NCI-H1417 treated with DMSO at 0.1 percent for 48 hours (cell line): ENCODE measurements around the gene PROX2.

Experiments
- DNase-seq: peaks from one replicate; lab custom pipeline; 2025; lab: John Stamatoyannopoulos, UW

PROX2 gene

DNA sequence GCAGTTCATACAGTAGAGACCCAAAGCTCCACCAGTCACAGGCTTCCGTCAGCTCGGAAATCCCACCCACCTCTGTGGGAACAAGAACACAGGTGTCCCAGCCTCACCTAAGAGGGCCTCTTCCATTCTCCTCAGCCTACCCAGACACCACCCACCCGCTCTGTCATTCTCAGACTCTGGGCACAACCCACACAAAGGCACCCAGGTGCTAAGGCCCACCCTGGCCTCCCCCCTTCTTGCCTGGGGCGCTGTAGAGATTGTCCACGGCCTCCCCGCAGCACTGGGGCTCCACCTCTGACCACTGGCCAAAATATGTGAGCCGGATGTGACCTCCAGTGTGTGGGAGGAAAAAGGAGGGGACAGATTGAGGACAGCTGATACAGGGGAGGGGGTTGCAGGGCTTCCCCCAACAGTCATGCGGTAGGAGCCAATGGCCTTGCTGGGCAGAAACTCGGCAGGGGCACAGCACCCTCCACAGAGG lies 33.0 kb upstream of the PROX2 start:
- no peak for DNase-seq

DNA sequence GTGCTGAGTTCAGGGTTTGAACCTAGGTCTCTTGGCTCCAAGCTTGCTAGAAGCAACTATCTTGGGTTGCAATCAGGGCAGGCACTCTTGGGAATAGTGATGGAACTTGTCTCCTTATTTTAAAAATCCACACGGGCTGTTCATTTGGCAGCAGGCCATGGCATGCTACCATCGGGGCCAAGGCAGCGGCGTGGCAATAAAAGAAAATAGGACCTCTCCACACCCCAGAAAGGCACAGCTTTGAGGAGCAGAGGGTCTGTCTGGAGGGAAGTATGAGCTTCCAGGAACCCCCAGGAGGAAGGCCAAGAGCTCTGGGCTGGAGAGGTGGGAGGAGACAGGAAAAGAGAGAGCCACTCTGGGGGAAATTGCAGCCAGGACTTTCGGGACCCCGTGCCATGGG lies 31.8 kb upstream of the PROX2 start:
- DNase-seq: no peak

DNA sequence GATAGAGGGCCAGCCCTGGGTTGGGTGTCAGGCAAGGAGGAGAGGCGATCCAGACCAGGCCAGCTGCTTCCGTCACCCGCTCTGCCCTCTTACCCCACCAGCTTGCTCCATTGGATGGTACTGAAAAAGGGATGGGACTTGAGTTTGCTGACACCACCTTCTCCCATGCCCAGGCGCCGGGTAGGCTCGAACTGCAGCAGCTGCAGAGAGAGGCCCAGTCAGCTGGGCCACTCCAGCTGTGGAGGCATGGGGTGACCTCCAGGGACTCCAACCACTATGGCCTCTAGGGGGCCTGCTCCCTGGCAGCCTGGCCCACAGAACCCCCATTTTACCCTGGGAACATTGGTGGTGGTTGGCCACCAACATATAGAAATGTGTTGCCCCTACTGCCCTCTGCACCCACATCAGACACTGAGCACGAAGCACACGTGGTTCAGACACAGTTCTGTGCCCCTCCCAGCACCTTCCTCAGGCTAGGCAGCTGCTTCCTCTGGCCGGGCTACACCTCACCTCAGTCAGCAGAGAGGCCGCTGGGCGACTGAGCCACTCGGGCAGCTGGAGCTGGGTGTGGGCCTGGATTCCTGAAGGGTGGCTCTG lies 31.1 kb upstream of the PROX2 start:
- no peak for DNase-seq

DNA sequence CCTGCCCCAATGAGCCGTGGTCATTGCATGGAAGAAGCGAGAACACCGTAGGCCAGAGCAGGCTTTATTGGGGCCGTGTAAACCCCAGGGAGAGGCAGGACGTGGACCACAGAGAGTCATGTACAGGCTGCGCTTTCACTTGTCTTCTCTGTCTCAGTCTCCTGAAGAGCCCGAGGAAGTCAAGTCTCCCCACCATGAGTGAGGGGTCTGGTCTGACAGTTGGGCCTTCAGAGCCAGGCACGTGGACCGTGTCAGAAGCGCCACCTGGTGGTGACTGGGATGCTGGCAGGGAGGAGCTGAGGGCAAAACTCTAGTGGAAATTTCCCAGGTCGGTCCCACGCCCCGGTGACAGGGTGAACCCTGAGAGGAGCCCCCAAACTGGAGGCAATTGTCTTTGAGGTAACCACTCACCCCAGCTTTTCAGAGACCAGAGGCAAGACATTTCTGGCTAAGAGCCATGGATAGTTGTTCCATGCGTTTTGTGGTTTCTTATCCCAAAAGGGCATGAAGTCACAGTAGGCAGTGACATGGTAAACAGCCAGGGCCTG lies 29.7 kb upstream of the PROX2 start:
- DNase-seq: no peak

DNA sequence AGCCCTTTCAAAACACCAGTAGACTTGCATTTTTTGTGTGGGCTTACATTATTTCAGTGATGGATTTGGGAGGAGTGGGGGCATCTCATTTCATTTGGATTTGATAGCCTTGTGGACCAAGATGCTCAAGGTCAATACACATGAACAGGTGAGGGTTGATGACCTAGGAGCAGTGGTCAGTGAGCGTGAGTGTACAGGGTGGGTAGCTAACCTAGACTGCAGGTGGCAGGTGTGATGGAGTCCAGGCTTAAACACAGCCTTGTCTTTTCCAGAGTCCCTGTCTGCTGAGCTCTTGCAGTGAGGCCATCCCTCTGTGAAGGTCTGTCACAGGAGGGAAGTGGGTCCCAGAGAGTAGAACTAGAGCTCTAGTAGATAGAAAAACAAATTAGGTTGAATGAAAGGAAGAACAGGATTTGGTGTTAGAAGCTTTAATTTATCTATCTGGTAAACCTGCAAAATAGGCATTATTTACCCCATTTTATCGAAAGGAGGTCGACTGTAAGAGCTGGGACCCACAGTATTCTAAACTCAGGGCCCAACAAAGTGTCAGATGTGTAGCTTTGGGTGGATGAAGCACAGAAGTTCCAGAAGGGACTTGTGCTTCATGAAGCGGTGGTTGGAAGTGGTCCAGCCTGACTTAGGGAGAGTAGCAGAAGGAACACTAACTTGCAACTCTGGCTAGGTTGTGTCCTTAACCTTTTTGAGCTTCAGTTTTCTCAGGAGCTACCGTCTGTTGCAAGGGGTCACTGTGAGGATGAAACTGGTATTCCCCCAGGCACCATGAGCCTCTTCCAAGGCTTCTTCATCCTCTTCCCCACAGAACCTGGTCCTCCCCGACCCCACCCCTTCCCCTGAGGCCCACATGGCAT lies 28.9 kb upstream of the PROX2 start:
- DNase-seq: no peak

DNA sequence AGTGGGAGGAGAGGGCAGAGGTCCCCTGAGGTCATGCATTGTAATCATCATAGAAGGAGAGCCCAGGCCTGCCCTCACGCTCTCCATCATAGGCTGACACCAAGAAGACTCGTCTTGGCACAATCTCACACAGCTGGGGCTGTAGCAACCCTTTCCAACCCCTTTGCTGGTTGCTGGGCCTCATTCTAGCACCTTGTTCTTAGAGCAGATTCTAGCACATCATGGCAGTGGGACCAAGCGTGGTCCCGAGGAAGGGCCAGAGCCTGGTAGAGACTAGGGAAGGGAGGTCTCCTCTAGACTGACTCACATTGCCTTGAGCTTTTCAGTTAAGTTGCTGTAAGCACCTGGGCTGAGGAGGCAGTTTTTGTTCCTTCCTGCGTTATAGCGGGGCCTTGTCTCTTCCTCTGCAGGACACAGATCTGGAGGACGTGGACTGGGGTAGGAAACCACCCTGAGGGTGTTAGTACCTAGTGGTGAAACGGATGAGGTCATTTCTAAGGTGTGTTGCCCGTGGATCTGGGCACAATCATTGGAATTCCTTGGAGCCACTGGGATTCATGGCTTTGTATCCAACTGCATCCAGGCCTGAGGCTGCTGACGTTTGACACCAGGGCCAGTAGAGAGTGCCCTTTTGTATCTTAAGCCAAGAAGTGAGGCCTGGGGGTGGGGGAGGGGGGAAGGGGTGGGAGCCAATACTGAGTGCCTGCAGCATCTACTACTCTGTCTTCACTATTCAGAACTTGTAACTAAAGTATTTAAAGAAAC lies 27.2 kb upstream of the PROX2 start:
- no peak for DNase-seq

DNA sequence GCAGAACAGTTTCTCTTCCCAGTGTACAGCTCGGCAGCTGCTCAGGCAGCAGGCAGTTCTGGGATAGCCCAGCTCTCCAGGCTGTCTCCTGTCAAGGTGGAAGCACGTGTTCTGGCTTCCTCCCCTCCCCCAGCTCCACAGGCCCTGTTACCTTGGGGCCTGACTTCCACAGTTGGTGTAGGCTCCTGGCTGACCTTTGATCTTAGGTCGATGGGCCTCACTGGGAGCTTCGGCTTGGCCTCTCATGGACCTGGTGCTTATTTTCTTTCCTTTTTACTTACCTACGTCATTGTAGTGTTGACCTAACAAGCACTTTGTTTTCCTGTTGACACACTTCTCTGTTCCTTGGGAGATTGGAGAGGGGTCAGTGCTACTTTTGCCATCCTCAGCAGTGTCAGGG lies 22.7 kb upstream of the PROX2 start:
- DNase-seq: no peak

DNA sequence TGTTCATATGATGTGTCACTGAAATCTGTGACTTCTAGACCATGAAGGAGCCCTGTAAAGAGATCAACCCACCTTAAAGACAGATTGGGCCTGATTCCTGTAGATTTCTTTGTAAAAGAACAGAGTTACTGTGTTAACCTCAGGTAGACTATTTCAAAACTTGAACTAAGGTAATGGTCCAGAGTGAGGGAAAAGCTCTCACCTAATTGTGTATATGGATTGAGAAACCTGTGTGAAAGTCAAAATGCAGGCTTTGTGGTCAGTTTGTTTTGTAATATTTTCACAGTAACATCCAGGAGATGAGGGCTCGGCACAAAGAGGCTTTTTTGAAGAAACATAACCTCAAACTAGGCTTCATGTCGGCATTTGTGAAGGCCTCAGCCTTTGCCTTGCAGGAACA lies 22.1 kb upstream of the PROX2 start:
- DNase-seq: no peak

DNA sequence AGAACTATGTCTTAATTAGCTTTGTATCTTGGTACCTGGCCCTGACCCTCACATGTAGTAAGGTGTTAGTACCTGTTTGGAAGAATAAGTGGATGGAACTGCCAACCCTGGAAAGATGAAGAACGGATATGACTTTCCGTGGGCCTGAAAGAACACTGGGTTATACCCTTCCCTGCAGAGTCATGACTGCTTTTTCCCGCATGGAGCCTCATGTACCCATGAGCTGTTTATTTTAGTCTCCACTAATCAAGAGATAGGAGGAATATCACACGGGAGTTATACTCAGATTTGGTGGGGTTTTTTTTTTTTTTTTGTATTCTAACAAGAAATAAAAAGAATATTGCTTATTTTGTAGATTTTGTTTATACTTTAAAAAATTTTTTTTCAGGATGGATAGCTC lies 21.7 kb upstream of the PROX2 start:
- DNase-seq: no peak

DNA sequence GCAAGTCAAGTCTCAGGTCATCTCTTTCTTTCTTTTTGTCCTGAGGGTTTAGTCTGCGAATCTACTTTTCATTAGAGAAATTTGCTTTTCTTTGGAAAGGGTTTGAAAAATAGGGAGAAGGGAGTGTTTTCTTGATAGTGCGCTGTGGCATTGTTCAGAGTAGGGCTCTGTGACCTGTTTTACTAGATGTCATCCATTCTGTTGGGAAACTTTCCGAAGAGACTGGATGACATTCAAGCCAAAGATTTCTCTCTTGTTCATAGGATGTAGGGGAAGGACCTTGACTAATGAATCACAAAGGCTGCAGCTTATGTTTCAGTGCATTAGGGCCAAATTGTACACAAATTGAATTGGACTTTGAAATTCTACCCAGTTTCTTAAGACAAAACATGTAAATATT lies 20.5 kb upstream of the PROX2 start:
- no peak for DNase-seq

DNA sequence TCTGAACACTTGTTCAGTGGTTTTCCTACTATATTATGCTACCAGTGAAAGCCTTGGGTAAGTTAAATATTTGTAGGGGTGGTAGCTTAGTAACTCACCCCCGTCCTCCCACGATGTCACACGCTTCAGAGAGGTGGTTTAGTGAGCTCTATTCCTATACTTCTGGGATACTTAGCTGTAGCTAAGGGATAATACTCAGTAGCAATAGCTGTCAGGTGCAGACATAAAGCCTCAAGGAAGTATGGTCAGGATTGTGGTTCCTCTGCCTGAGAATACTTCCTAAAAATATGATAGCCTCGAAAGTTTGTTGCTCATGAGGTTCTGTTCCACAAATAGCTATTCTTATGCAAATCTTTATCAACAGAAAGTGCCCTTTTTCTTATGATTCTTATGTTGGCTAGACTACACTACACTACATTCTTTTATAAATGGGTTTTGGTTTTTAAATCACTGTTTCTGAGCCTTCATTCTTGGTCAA lies 17.7 kb upstream of the PROX2 start:
- no peak for DNase-seq

DNA sequence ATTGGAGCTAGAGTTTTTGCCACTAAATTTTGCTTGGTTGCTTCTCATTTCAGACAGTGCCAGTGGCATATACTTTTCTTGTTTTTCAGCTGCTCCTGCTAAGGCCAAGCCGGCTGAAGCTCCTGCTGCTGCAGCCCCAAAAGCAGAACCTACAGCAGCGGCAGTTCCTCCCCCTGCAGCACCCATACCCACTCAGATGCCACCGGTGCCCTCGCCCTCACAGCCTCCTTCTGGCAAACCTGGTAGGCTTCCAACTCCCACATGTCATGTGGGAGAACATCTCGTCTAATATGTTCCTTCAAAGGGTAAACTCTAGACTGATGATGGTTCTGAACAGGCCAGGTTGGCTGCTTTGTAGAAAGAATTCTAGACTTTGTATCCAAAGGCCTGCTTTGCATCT lies 16.8 kb upstream of the PROX2 start:
- DNase-seq: no peak

DNA sequence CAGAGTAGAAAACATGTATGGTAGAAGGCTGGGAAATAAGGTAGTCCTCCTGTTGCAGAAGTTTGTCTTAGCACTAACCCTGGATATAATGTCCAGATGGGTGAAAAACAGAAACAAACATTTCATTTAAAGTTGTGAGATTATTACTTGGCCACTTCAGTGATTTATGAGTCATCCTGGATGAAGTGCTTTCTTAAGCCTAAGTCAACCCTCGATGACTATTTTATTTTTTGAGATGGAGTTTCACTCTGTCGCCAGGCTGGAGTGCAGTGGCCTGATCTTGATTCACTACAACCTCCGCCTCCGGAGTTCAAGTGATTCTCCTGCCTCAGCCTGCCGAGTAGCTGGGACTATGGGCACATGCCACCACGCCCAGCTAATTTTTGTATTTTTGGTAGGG lies 15.9 kb upstream of the PROX2 start:
- DNase-seq: no peak

DNA sequence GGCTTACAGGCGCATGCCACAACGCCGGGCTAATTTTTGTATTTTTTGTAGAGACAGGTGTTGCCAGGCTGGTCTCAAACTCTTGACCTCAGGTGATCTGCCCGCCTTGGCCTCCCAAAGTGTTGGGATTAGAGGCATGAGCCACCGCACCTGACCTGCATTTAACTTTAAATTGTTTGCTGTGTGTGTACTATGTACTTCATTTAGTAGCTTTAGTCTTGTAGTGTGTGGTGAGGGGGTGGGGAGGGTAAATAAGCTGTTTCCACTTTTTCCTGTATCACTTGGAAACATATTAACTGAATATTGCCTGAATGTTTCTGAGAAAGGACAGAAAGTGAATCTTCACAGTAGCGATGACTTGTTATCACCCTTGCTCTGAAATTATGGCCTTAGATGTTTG lies 14.3 kb upstream of the PROX2 start:
- DNase-seq: no peak

DNA sequence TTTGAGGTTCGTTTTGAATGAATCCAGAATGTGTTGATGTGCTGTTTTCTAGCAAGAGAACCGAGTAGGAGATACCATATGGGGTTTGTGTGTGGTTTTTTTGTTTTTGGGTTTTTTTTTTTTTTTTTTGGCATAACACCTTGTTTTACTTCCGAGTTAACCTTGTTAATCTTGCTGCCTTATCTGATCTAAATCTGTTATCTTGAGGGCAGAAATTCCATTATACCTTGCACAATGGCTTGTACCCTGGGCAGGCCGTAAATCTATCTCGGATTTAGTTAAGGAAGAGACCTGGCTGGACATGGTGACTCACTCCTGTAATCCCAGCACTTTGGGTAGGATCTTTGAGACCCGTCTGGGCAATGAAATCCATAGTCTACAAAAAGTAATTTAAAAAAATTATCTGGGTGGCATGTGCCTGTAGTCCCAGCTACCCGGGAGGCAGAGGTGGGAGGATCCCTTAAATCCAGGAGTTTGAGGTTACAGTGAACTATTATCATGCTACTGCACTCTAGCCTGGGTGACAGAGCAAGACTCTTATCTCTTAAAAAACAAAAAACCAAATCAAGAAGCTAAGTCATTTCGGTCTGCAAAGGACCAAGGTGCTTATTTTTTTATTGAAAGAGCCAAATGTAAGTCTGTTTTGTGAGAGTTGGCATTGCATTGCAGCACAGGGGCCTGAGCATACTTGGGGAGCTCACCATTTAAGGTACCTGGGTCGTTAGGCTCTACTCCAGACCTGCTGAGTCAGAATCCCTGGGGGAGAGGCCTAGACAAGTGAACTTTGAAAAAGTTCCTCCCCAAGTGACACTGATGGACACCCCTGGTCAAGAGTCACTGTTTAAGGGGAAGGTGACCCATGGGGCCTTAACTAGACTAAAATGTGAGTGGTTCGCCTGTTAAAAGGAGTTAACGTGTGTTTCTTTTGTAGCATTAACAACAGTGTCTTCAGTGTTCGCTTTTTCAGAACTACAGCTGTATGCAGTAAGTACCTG lies 12.5 kb upstream of the PROX2 start:
- no peak for DNase-seq

DNA sequence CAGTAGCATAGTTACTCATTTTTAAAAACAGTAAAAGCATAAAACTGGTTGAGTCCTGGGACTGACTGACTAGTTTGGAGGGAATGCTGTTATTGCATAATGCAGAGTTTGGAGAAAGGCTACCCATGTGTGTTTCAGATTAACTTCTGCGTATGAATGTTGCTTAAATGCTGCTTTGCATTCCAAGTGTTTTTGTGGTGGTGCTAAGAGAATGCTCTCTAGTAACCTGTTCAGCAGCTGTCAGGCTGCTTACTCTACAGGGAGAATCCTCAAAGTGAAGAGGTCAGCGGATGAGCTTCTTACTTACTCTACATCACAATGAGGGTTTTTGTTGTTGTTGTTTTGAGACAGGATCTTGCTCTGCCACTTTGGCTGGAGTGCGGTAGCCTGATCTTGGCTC lies 10.1 kb upstream of the PROX2 start:
- DNase-seq: no peak

DNA sequence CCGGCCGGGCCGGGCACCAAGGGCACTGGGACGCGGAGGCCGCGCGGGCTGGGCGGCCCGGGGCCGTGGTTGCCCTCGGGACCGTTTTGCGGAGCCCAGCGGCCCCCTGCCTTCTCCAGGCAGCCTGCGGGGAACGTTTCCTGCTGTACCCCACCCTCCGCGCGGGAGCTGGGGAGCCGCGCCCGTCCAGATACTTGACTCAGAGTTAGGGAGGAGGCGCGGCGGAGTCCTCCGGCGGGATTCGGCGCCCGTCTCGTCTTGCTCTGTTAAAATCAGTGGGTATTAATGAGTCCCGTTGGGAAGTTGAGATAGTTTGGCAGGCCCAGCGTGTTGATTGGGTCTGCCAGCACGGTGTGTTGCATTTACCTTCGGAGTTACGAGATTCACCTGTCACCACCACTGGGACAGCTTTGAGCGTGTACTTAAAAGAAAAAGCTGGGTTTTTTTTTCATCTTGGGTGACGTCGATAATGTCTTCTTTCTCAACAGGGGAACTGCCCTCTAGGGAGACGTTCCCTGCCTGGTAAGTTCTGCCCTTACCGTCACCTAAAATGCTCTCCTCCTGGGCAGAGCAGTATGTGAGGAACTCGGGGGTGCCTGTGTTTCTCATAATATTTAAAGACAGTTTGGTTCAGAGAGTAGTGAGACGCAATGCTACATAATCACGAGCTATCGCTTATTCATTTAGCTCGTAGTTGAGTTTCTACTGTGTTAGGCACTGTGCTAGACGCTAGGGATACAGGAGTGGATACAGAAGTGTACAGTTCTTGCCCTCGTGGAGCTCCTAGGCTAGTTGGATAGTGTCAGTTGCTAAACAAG lies 6.4 kb upstream of the PROX2 start:
- DNase-seq: no peak

DNA sequence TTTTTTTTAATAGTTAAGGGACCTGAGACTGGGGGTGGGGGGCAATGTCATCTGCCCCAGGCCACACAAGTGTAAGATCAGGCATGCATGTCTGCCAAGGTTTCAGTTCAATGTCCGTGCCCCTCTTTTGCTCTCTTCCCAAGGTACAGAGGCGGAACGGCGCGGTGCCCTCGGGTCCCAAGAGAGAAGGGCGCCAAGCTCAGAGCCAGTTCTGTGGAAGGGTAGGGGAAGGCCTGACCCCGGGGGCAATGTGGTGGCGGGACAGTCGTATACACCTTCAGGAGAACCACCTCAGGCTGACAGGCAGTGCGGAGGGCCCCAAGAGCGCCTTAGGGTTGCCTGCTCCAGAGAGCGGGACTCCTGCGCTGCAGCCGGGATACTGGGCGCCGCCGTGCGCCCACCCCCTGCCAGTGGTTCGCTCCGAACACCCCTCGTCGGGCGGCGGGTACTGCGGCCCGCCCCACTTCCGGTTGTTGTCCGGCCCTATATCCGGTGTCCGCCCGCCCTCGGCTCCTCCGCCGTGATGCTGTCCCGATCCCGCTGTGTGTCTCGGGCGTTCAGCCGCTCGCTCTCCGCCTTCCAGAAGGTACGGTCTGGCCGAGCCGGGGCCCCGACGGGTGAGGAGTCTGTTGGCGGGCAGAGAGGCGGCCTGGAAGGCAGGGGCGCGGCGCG lies 5.6 kb upstream of the PROX2 start, which contains the start of gene DLST:
Gene DLST (plus strand): TSS at position 486 of the 672 bp plus-strand sequence. CDS start 38 bp downstream, at position 524.
- peak; percentile 42 for DNase-seq

DNA sequence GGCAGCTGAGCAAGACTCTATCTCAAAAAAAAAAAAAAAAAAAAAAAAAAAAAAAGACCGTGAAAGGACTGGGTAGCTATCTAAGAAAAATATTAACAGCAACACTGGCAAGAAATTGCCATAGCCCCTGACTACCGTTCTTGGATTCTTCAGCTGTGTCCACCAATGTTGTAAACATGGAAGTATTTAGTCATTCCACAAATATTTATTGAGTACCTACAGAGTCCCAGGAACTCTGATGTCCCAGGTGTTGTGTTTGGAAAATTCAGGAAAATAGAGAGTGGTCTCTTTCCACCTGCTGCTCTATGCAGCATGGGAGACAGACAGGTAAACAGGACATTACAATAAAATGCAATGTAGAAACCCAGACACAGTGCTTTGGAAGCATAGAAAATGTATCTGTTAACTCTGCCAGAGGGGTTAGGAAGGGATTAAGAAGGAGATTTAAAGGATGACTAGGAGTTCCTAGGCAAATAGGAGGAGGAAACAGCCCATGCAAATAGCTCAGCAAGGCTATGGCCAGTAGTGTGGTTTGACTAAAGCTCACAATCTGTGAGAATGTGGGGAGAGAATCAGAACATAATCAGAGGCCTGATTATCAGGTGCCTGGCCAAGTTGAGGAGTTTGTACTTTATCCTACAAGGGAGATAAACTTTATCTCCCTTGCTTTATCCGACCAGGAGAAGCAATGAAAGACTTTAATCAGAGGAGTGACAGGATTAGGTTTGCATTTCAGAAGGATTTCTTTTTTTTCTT lies 3.7 kb upstream of the PROX2 start:
- DNase-seq: no peak
